Activated CD8-positive, alpha-beta T cell treated with anti-CD3 and anti-CD28 coated beads, Interleukin-2, amount 10 ng/mL, durations not matched to agents 7 days and 5 days (primary cell): Measurements from ENCODE around the gene NRP1. TPM values are rescaled to one million over a fixed set of nuclear protein-coding genes. Genes with fewer than 3 reads are reported as not detected.
"Not testable (repeated sequence)": the region's sequence is repeated elsewhere in the genome, so short reads cannot be mapped to it uniquely, and the experiment has no call there.

ENCODE experiments used
- ATAC-seq: fragments of 150-1000 bp; cut with Tn5 transposase; one replicate; pipeline ENCODE4 v1.10.0; 2021; ENCODE audit warnings: moderate library complexity
- CTCF ChIA-PET: fragments of 350-600 bp; sonication (Branson Sonifier 250); formaldehyde crosslinking; loops from one replicate; lab custom pipeline; 2021; ENCODE audit warnings: antibody characterized with exemption; lab: Charles Lee
- POLR2A ChIA-PET: fragments of 350-600 bp; sonication (Branson Sonifier 250); formaldehyde crosslinking; loops from one replicate; lab custom pipeline; 2021; ENCODE audit warnings: antibody characterized with exemption; lab: Charles Lee
- DNase-seq: peaks from one replicate; pipeline ENCODE4 v3.0.0-alpha.2; 2020
- H3K27ac Mint-ChIP-seq: one replicate; pipeline ENCODE4 v1.8.0; 2021; ENCODE audit warnings: mild to moderate bottlenecking, mixed read lengths
- H3K27me3 Mint-ChIP-seq: one replicate; pipeline ENCODE4 v1.8.0; 2021; ENCODE audit warnings: low read depth, mixed read lengths
- H3K36me3 Mint-ChIP-seq: one replicate; pipeline ENCODE4 v1.8.0; 2021; ENCODE audit warnings: low read depth, mixed read lengths
- H3K4me1 Mint-ChIP-seq: one replicate; pipeline ENCODE4 v1.8.0; 2021; ENCODE audit warnings: low read depth, mixed read lengths
- H3K4me3 Mint-ChIP-seq: one replicate; pipeline ENCODE4 v1.8.0; 2021; ENCODE audit warnings: mild to moderate bottlenecking, mixed read lengths
- H3K9me3 Mint-ChIP-seq: one replicate; pipeline ENCODE4 v1.8.0; 2022; ENCODE audit warnings: mixed read lengths; ENCODE audit not compliant: insufficient read depth
- total RNA-seq, 2 experiments: library from RNA; stranded (reverse); gene quantifications; one replicate each; pipeline ENCODE4 v1.2.3, GENCODE V29; 2021

NRP1 gene
- total RNA-seq, 2 experiments from 2014 or later = 0.11 to 0.23 TPM

- no peak for DNase-seq
- Mint-ChIP-seq H3K4me1 (peaks cover 28% of the 10 kb centered on the region), H3K9me3 (peaks cover 5% of the 10 kb centered on the region), H3K27ac (no peak overlapping the region), H3K4me3 (no peak overlapping the region), H3K27me3 (no peaks in the 10 kb centered on the region), H3K36me3 (no peaks in the 10 kb centered on the region)
- no peak for ATAC-seq
- POLR2A ChIA-PET = no interaction called here
- CTCF ChIA-PET = interaction anchor here (0.6 kb wide), 1 partner anchor 187 kb away, joined by 3 read pairs; no protein-coding TSS in a partner anchor
Measured at GRCh38 chr10:33145451-33146188, 188.8 kb downstream of the NRP1 start.

DNA sequence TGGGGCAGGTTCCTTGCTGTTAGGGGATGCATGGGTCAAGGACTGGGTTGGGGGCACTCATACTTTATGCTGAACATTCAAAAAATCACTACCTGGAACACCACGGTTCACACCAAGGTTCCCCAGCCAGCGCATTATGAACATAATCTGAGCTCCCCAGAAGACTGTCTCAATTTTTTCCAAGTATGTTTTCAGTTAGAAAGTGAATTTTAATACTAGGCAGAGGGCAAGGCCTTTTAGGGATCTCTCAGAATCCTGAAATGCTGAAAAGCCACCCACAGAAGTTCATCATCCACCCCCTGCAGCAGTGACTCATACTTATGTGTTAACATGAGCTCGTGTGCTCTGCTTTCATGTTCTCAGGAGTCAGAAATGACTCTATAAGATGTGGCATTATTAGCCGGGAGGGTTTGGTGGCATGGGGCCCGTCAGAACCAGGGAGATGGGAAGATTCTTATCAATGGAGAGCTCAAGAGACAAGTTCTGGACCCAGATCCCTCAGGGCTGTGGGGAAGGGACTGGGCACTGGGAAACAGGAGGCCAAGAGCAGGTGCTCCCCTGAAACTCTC, 191.2 kb downstream of the NRP1 start:
- Mint-ChIP-seq H3K4me1 (peaks cover 46% of the 10 kb centered on the region), H3K27me3 (no peaks in the 10 kb centered on the region), H3K4me3 (no peak overlapping the region), H3K27ac (peak overlapping the region; percentile 27), H3K36me3 (no peaks in the 10 kb centered on the region), H3K9me3 (peaks cover 5% of the 10 kb centered on the region)
- ChIA-PET POLR2A (interaction anchor here (0.8 to 1.2 kb wide), 2 partner anchors 10 to 16 kb away, joined by 3 to 5 read pairs; no protein-coding TSS in a partner anchor), CTCF (interaction anchor here (0.8 to 1.5 kb wide), 6 partner anchors 9 to 134 kb away, joined by 3 to 9 read pairs (median 6); no protein-coding TSS in a partner anchor)
- peak; percentile 18 for ATAC-seq
- DNase-seq = peak; percentile 35

DNA sequence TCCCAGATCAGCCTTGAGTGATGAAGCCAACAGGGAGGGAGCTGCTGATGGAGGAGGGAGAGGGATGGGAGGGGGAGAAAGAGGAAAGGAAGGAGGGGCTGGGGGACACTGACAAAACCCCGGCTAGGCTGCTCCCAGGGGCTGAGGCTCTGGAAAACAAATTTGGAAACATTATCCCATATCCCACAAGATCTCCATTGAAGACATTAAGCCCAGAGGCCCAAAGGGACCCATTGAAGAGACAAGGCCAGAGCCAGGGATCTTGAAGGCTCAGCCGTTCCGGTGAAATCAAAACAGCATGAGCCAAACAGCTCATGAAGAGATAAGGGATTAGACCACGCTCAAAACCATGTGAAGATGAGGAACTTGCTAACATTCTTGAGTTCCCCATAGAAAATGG, 192.2 kb downstream of the NRP1 start:
- no peak for DNase-seq
- ChIA-PET CTCF (interaction anchor here (0.7 to 1.3 kb wide), 3 partner anchors 11 to 26 kb away, joined by 3 to 7 read pairs (median 4); no protein-coding TSS in a partner anchor), POLR2A (interaction anchor here (1.2 kb wide), 1 partner anchor 9 kb away, joined by 5 read pairs; no protein-coding TSS in a partner anchor)
- Mint-ChIP-seq H3K27ac (no peak overlapping the region), H3K36me3 (no peaks in the 10 kb centered on the region), H3K4me1 (peaks cover 55% of the 10 kb centered on the region), H3K9me3 (no peaks in the 10 kb centered on the region), H3K27me3 (no peaks in the 10 kb centered on the region), H3K4me3 (no peak overlapping the region)
- no peak for ATAC-seq

- no peak overlapping the region for H3K4me3 Mint-ChIP-seq
- ATAC-seq (no peak), DNase-seq (no peak)
- CTCF ChIA-PET = interaction anchor here (0.8 kb wide), 1 partner anchor 13 kb away, joined by 3 read pairs; no protein-coding TSS in a partner anchor
- no peak overlapping the region for H3K27ac Mint-ChIP-seq
- peaks cover 66% of the 10 kb centered on the region for H3K4me1 Mint-ChIP-seq
- no peaks in the 10 kb centered on the region for H3K9me3 Mint-ChIP-seq
- H3K36me3 Mint-ChIP-seq = no peaks in the 10 kb centered on the region
- no peaks in the 10 kb centered on the region for H3K27me3 Mint-ChIP-seq
- POLR2A ChIA-PET = interaction anchor here (0.9 kb wide), 1 partner anchor 160 kb away, joined by 3 read pairs; no protein-coding TSS in a partner anchor
Measured at GRCh38 chr10:33141251-33141650, 193.2 kb downstream of the NRP1 start.

DNA sequence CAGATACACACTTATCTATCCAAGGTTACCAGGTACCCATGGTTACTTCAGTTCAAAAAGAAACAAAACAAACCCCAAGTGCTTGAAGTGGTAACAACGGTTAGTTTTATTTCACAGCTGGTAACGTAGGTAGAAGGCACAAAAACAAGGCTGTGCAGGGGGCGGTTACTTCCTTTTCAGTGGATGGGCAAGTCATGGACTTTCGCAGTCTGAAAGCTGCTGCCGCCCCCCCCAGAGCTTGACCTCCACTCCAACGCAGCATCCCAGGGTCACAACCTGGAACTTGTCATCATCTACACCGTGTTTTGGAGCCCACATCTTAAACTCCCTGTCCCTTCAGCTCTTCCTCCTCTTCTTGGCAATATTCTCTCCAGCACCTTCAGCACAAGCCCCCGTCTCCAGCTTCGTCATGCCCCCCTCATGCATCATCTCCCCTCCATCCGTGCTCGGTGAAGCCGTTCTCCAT, 195.3 kb downstream of the NRP1 start:
- peak overlapping the region; percentile 93 for H3K27ac Mint-ChIP-seq
- ATAC-seq (peak; percentile 83), DNase-seq (peak; percentile 85)
- no peaks in the 10 kb centered on the region for H3K9me3 Mint-ChIP-seq
- H3K4me3 Mint-ChIP-seq = peak overlapping the region; percentile 36
- ChIA-PET CTCF (interaction anchor here (0.6 to 2.0 kb wide), 12 partner anchors 12 to 183 kb away, joined by 3 to 11 read pairs (median 4); no protein-coding TSS in a partner anchor), POLR2A (interaction anchor here (0.6 to 1.8 kb wide), 7 partner anchors 8 to 158 kb away, joined by 3 to 12 read pairs (median 4); no protein-coding TSS in a partner anchor)
- H3K4me1 Mint-ChIP-seq = peaks cover 74% of the 10 kb centered on the region
- H3K36me3 Mint-ChIP-seq = no peaks in the 10 kb centered on the region
- no peaks in the 10 kb centered on the region for H3K27me3 Mint-ChIP-seq

DNA sequence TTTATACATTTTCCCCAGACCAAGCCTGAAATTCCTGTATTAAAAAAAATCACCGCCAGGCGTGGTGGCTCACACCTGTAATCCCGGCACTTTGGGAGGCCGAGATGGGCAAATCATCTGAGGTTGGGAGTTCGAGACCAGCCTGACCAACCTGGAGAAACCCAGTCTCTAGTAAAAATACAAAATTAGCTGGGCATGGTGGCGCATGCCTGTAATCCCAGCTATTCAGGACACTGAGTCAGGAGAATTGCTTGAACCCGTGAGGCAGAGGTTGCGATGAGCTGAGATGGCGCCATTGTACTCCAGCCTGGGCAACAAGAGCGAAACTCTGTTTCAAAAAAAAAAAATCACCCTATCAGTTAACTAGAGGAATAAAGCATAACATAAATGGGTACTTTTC, 195.8 kb downstream of the NRP1 start:
- H3K4me3 Mint-ChIP-seq, ATAC-seq, H3K36me3 Mint-ChIP-seq, H3K27me3 Mint-ChIP-seq, H3K9me3 Mint-ChIP-seq, DNase-seq: not testable (repeated sequence)
- CTCF ChIA-PET = interaction anchor here (0.6 to 2.0 kb wide), 12 partner anchors 12 to 182 kb away, joined by 3 to 11 read pairs (median 4); no protein-coding TSS in a partner anchor
- POLR2A ChIA-PET = interaction anchor here (0.6 to 1.8 kb wide), 7 partner anchors 8 to 158 kb away, joined by 3 to 12 read pairs (median 4); no protein-coding TSS in a partner anchor
- H3K4me1 Mint-ChIP-seq = peaks cover 77% of the 10 kb centered on the region
- peak overlapping the region; percentile 46 for H3K27ac Mint-ChIP-seq

- no peak overlapping the region for H3K4me3 Mint-ChIP-seq
- H3K27ac Mint-ChIP-seq = peak overlapping the region; percentile 46
- DNase-seq (no peak), ATAC-seq (no peak)
- no peaks in the 10 kb centered on the region for H3K36me3 Mint-ChIP-seq
- no peaks in the 10 kb centered on the region for H3K9me3 Mint-ChIP-seq
- peaks cover 76% of the 10 kb centered on the region for H3K4me1 Mint-ChIP-seq
- CTCF ChIA-PET = interaction anchor here (0.8 to 1.0 kb wide), 3 partner anchors 11 to 342 kb away, joined by 3 to 4 read pairs (median 3); no protein-coding TSS in a partner anchor
- POLR2A ChIA-PET = no interaction called here
- H3K27me3 Mint-ChIP-seq = no peaks in the 10 kb centered on the region
Measured at GRCh38 chr10:33137356-33138005, 197.0 kb downstream of the NRP1 start.

DNA sequence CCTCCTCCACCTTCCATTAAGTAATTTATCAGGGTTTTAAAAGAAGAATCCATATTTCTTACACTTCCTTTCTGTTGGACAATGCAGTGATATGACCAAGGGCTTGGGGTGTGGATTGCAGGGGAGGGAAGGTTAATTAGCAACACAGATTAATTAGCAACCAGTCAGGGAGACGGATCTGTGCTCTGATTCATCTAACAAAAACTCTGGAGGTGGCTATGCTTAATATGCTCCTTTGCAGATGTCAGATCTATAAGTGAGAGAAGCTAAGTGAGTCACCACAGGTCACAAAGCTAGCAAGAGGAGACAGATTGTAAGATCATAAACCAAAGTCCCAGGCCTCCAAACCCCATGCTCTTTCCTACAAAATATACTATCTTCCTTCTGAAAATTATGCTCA, 197.7 kb downstream of the NRP1 start:
- CTCF ChIA-PET = interaction anchor here (0.9 to 1.0 kb wide), 2 partner anchors 11 to 341 kb away, joined by 3 to 4 read pairs; no protein-coding TSS in a partner anchor
- Mint-ChIP-seq H3K27me3 (no peaks in the 10 kb centered on the region), H3K4me3 (no peak overlapping the region), H3K27ac (no peak overlapping the region), H3K36me3 (no peaks in the 10 kb centered on the region), H3K4me1 (peaks cover 77% of the 10 kb centered on the region), H3K9me3 (no peaks in the 10 kb centered on the region)
- POLR2A ChIA-PET = interaction anchor here (2.0 kb wide), 1 partner anchor 17 kb away, joined by 6 read pairs; no protein-coding TSS in a partner anchor
- DNase-seq (no peak), ATAC-seq (no peak)

DNA sequence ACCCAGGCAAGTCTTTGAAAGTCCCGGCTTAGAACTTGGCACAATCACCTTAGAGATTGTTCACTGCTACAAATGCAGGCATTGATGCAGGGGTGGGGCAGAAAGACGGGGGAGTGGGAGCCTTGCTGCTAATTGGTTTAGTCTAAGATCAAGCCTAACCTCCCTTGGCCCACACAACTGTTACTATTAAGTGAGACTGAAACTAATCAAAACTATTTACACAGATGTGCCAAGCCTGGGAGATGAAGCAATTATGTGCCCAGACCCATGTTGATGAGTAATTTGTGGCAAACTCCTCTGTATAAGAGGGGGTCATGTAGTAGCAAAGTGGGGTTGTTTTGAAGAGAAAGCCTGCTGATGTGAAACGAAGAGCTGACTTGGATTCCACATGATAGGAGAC, 198.2 kb downstream of the NRP1 start:
- H3K27ac Mint-ChIP-seq = peak overlapping the region; percentile 9
- no peak for ATAC-seq
- no peaks in the 10 kb centered on the region for H3K36me3 Mint-ChIP-seq
- H3K27me3 Mint-ChIP-seq = no peaks in the 10 kb centered on the region
- no peak for DNase-seq
- POLR2A ChIA-PET = interaction anchor here (2.0 kb wide), 1 partner anchor 18 kb away, joined by 6 read pairs; no protein-coding TSS in a partner anchor
- no peak overlapping the region for H3K4me3 Mint-ChIP-seq
- peaks cover 77% of the 10 kb centered on the region for H3K4me1 Mint-ChIP-seq
- H3K9me3 Mint-ChIP-seq = no peaks in the 10 kb centered on the region
- CTCF ChIA-PET = interaction anchor here (1.0 to 3.7 kb wide), 2 partner anchors 10 to 127 kb away, joined by 4 to 19 read pairs; no protein-coding TSS in a partner anchor

DNA sequence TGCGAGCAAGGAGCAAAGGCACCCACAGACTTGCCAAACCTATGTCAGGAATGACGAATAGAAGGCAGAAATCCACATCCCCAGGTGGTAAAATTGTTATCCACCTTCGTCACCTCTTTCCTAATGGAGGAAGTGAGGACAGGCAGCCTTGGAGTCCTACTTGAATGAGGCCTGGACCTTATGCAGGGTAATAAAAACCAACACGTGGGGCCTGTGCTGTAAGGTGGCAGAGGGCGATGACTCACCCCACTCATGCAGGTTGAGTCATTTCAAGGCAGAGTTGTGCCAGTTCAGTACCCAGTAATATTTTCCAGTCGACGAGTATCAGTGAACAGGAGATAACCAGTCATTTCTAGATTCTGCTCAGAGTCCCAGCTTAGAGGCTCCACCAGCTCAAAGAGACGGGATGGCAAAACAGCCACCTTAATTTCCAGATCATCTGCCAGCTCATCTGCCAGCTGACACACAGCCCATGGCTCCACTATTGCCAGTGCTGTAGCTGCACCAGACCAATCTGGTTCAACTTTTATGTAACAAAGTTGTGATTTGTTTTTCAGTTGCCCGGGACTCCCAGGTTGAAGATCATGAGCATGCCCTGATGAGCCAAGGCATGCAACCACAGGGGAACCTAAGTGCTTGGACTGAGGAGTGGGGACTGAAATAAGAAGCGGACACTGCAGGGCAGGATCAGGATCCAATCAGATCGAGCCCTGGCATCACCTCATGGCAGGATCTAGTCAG, 200.3 kb downstream of the NRP1 start:
- Mint-ChIP-seq H3K27me3 (no peaks in the 10 kb centered on the region), H3K4me3 (no peak overlapping the region), H3K4me1 (peaks cover 63% of the 10 kb centered on the region), H3K36me3 (no peaks in the 10 kb centered on the region), H3K27ac (peak overlapping the region; percentile 77), H3K9me3 (no peaks in the 10 kb centered on the region)
- peak; percentile 80 for ATAC-seq
- DNase-seq = peak; percentile 67
- ChIA-PET CTCF (interaction anchor here (1.0 to 3.7 kb wide), 8 partner anchors 9 to 125 kb away, joined by 3 to 19 read pairs (median 8); no protein-coding TSS in a partner anchor), POLR2A (interaction anchor here (1.0 to 1.1 kb wide), 2 partner anchors 9 to 14 kb away, joined by 3 to 5 read pairs; no protein-coding TSS in a partner anchor)
